Pancreas (tissue), 10 donors: Measurements from ENCODE around the gene TBX4. TPM values are rescaled to one million over a fixed set of nuclear protein-coding genes. Genes with fewer than 3 reads are reported as not detected.

Source experiments
- ATAC-seq, 4 donors: fragments of 200-7000 bp; cut with Tn5 transposase; one replicate each; pipeline versions ENCODE4 v1.8.0 to v1.9.1; 2020; ENCODE audit warnings: mild to moderate bottlenecking in 4 of 4, moderate library complexity in 4 of 4
- DNase-seq, 6 donors: peaks; one replicate each; pipeline ENCODE4 v3.0.0-alpha.2; 2020
- FAIRE-seq: peaks from 2 replicates; lab custom pipeline; 2012; peaks lifted over from hg19 to GRCh38; lab: Jason Lieb, UNC
- H3K27ac ChIP-seq, 4 donors: fragments of 200-600 bp; sonication (generic); 1 replicate in 3 of 4; 2 replicates in 1 of 4; pipeline versions ENCODE4 v1.5.0 to v1.8.0; 2020
- H3K27me3 ChIP-seq, 4 donors: fragments of 200-600 bp; one replicate each; pipeline ENCODE4 v1.8.0; 2021
- H3K36me3 ChIP-seq, 3 donors: fragments of 200-600 bp; sonication (generic) in 1 of 3; one replicate each; pipeline versions ENCODE4 v1.5.0 to v1.8.0; 2020 to 2021
- H3K4me1 ChIP-seq, 3 donors: fragments of 200-600 bp; one replicate each; pipeline ENCODE4 v1.8.0; 2021
- H3K4me3 ChIP-seq, 4 donors: fragments of 200-600 bp; sonication (generic) in 2 of 4; one replicate each; pipeline versions ENCODE4 v1.5.0 to v1.8.0; 2020 to 2021
- H3K9me3 ChIP-seq, 4 donors: fragments of 200-600 bp; one replicate each; pipeline ENCODE4 v1.8.0; 2021
- WGBS, 2 donors: extraction: QIAGEN DNeasy Blood & Tissue Kit; methylation state at CpG; one replicate each; pipeline ENCODE4 v1.1.7; 2013; 5-methylcytosine and 5-hydroxymethylcytosine counted together
- intact Hi-C, 3 donors: fragments of 100-400 bp; cut with DNase I; formaldehyde crosslinking; loops; one replicate each; pipeline versions ENCODE4 v1.11.1 to v1.14.2; 2022
- polyA plus RNA-seq, 2 donors: library from polyadenylated mRNA; stranded (reverse); fragments of 200-250 nt; gene quantifications; one replicate each; pipeline ENCODE4 v1.2.3, GENCODE V29; 2013
- total RNA-seq, 6 donors: library from RNA; stranded (reverse); fragmentation: NEBNext Ultra II Directional in 4 of 6; extraction: Animal tissue kit (Norgen Biotek cat#: 25700) in 4 of 6; gene quantifications; one replicate each; pipeline versions ENCODE4 v1.2.1 to v1.2.4, GENCODE V29; 2021 to 2023
- TF ChIP-seq, protein P1 (sequence below), 4 donors: fragments of 200-600 bp; sonication (generic) in 3 of 4; IDR thresholded peaks; one replicate each; pipeline versions ENCODE4 v1.5.0 to v1.8.0; 2021; ENCODE audit warnings: antibody characterized with exemption in 4 of 4
- donor health status: healthy with polysubstance abuse.
- donor health status: DM: no; HTN: no; CAD: no; lungs with moderate emphysema.
- donor health status: DM: no; HTN: no; CAD: no.
- donor health status: control.
- donor health status: control.
- donor health status: Bipolar disorder and iron deficiency.
- donor health status: DM: yes; HTN: yes; CAD: no.
- donor health status: DM: no; HTN: no; CAD: no.
- donor health status: DM: no; HTN: no; CAD: no.
- donor health status: DM: yes; HTN: yes; CAD: no.

Gene TBX4
- total and polyA plus RNA-seq, 8 donors, result not detected

DNA sequence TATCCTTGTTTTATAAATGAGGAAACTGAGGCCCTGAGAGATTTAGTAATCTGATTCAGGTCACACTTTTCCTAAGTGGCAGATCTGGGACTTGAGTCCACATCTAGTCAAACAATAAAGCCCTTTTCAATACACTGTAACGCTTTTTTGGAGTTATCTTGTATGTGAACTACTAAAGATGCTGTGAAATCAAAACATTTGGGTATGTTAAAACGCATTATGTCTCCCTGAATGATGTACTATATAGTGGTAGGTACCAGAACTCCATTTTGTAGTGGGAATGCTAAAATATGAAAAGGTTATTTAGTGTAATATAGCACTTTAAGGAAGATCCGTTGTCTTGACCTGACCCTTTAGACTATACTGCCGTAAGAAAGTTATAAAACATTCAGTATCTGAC lies 81.6 kb downstream of the TBX4 start:
- FAIRE-seq (no peak), ATAC-seq (no peak), DNase-seq (no peak)
- H3K27ac ChIP-seq, result no peak overlapping the region
- WGBS, 2 donors, result 78 to 83% methylated on average over 4 of the region's 4 CpGs
- no peaks in the 10 kb centered on the region for H3K9me3 ChIP-seq
- TF ChIP-seq, protein P1, sequence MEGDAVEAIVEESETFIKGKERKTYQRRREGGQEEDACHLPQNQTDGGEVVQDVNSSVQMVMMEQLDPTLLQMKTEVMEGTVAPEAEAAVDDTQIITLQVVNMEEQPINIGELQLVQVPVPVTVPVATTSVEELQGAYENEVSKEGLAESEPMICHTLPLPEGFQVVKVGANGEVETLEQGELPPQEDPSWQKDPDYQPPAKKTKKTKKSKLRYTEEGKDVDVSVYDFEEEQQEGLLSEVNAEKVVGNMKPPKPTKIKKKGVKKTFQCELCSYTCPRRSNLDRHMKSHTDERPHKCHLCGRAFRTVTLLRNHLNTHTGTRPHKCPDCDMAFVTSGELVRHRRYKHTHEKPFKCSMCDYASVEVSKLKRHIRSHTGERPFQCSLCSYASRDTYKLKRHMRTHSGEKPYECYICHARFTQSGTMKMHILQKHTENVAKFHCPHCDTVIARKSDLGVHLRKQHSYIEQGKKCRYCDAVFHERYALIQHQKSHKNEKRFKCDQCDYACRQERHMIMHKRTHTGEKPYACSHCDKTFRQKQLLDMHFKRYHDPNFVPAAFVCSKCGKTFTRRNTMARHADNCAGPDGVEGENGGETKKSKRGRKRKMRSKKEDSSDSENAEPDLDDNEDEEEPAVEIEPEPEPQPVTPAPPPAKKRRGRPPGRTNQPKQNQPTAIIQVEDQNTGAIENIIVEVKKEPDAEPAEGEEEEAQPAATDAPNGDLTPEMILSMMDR (IDR thresholded peaks at IDR 0.05), result no peak
- intact Hi-C loops, result no loop called here
- H3K4me1 ChIP-seq, result no peaks in the 10 kb centered on the region
- no peak overlapping the region for H3K4me3 ChIP-seq
- H3K36me3 ChIP-seq, result no peaks in the 10 kb centered on the region
- H3K27me3 ChIP-seq, result no peaks in the 10 kb centered on the region

DNA sequence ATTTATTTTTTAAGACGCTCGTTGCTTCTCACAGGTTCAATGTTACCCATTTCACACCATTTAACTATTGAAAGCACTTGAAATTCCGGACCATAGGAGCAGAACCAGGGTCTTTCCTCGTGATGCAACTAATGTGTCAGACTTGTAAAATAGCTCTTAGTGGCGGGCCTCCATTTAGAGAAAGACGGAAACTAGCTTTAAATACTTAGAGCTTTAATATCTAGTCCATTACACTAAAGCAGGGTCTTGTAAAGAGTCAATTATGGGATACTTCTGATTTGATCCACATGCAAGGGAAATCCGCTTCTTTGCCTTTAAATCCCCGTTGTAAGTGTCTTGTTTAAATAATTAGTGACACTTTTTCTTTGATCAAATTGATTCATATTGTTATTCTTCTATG lies 82.2 kb downstream of the TBX4 start:
- FAIRE-seq, result no peak
- WGBS, 2 donors, result 75 to 78% methylated on average over 8 of the region's 8 CpGs
- DNase-seq, result no peak
- no peak overlapping the region for H3K27ac ChIP-seq
- ATAC-seq, result no peak
- no peaks in the 10 kb centered on the region for H3K27me3 ChIP-seq
- H3K4me1 ChIP-seq, result no peaks in the 10 kb centered on the region
- no peak overlapping the region for H3K4me3 ChIP-seq
- no peaks in the 10 kb centered on the region for H3K9me3 ChIP-seq
- no peaks in the 10 kb centered on the region for H3K36me3 ChIP-seq
- TF ChIP-seq, protein P1 (IDR thresholded peaks at IDR 0.05), result no peak
- intact Hi-C loops, result no loop called here

Other genes starting within 250 kb of the TBX4 start
- gene TBX2, start 52.6 kb upstream of the TBX4 start, total RNA-seq, result 1 to 10 TPM; 1.2 to 9.7 (median 2.3) TPM
- 10 to 100 TPM in 1 of 2 donors, 1 to 10 TPM in 1; 5.9 to 12.1 TPM for gene TBX2, start 52.6 kb upstream of the TBX4 start, polyA plus RNA-seq
- gene NACA2, start 138.8 kb downstream of the TBX4 start, total RNA-seq, result not detected
- gene NACA2, start 138.8 kb downstream of the TBX4 start, polyA plus RNA-seq, result under 1 TPM in 1 of 2 donors, not detected in 1; 0.12 TPM